Retinal pigment epithelial cell (primary cell): Measurements from ENCODE around the gene DCHS1.

ENCODE experiments used
- DNase-seq: peaks from one replicate; pipeline ENCODE4 v3.0.0-alpha.2; 2010; ENCODE audit warnings: low read depth
- H3K4me3 ChIP-seq: 2 replicates; pipeline ENCODE4 v1.5.1; 2011; ENCODE audit warnings: mild to moderate bottlenecking, low read length, control low read depth, moderate library complexity
- CTCF ChIP-seq: conservative IDR thresholded peaks from 2 replicates; pipeline ENCODE4 v1.5.1; 2011; ENCODE audit warnings: low read depth, low read length, control low read depth, inconsistent platforms

Gene DCHS1

GRCh38 chr11:6609502-6610015 lies 46.0 kb downstream of the DCHS1 start:
- DNase-seq: no peak
- no peak overlapping the region for H3K4me3 ChIP-seq
- TF ChIP-seq CTCF: no peak

DNA sequence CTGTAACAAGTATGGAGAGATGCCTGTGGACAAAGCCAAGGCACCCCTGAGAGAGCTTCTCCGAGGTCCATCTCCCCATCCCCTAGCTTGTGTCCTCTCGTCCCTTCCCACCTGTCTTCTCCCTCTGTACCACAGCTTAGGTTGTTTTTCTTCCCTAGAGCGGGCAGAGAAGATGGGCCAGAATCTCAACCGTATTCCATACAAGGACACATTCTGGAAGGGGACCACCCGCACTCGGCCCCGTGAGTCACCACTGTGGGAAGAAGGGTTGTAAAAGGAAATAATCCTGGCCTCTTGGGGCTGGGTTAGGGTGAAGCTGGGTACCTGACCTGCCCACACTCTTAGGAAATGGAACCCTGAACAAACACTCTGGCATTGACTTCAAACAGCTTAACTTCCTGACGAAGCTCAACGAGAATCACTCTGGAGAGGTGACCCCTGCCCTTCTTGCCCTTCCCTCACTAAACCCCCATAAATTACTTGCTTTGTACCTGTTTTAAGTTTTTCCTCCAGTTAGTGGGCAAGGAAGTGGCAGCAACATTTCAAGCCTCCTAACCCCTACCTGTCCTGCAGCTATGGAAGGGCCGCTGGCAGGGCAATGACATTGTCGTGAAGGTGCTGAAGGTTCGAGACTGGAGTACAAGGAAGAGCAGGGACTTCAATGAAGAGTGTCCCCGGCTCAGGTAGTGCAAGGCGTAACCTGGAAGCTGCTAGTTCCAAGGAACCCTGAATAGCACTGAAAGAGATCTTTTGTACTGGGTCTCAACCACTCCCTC lies 46.7 kb downstream of the DCHS1 start:
- H3K4me3 ChIP-seq: no peak overlapping the region
- DNase-seq: no peak
- no peak for TF ChIP-seq CTCF

GRCh38 chr11:6608011-6608410 lies 47.6 kb downstream of the DCHS1 start:
- DNase-seq: no peak
- TF ChIP-seq CTCF: no peak
- H3K4me3 ChIP-seq: no peak overlapping the region

DNA sequence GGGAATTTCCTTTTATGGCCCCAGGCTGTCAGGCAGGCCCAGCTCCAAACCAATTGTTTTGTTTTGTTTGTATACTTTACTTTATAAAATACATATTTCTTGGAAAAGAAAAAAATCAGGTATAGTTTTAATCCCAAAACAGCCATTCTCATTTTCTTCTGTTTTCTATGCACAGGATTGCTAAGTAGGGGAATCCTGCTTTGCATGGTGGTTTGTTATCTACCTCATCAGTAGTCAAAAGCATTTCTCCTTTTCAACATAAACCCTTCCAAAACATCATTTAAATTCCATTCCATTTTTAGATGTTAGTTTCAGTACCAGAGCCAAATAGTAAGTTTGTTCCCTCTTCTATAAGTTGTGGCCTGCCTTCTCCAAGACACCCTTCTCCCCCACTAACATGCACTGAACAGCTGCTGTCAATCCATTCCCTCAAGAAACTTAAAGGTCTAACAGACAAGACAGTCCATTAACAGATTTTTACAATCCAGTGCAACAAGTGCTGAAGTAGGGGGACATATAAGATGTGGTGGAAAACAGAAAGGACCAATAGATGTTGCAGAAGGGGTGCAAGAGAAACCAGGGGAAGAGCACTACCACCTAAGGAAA lies 48.3 kb downstream of the DCHS1 start:
- H3K4me3 ChIP-seq: no peak overlapping the region
- TF ChIP-seq CTCF: no peak
- DNase-seq: no peak

DNA sequence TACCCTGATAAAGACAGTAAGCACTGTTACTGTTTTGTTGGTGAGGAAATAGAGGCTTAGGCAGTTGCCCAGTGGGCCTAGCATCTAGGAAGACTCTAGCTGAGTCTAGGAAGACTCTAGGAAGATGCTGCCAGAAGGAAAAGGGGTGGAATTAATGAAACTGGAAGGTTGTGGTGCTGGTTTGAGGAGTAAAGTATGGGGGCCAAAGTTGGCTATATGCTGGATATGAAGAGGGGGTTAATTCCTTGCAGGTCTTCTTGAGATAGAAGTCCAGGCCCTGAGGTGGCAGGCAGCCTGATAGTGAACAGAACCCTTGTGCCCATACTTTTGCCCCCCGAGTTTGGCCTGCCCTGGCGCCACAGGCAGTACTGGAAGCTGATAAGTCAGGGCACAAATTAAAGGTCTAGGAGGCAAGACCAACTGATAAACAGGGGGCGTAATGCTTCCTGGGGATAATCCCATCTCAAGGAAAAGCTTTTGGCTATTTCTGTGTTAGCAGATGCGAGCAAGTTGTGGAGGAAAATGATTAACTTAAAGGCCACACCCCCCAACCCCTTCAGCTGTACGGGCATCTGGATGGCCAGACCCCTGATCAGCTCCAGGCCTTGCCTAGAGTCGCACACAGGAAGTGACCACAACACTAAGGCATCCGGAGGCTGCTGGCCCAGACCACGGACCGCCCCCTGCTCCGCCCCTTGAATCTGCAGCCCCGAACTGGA lies 49.0 kb downstream of the DCHS1 start:
- DNase-seq: peak; percentile 70
- TF ChIP-seq CTCF: no peak
- no peak overlapping the region for H3K4me3 ChIP-seq

- peak overlapping the region; percentile 98 for H3K4me3 ChIP-seq
- no peak for TF ChIP-seq CTCF
- DNase-seq: no peak
These were observed 50.8 kb downstream of the DCHS1 start for GRCh38 chr11:6604790-6605189.
